ENCODE results near the gene SEC24A.
A peak's percentile ranks its signal among the peaks of the same experiment; 100 is the strongest.
"Not testable (repeated sequence)": the region's sequence is repeated elsewhere in the genome, so short reads cannot be mapped to it uniquely, and the experiment has no call there.

SEC24A gene

DNA sequence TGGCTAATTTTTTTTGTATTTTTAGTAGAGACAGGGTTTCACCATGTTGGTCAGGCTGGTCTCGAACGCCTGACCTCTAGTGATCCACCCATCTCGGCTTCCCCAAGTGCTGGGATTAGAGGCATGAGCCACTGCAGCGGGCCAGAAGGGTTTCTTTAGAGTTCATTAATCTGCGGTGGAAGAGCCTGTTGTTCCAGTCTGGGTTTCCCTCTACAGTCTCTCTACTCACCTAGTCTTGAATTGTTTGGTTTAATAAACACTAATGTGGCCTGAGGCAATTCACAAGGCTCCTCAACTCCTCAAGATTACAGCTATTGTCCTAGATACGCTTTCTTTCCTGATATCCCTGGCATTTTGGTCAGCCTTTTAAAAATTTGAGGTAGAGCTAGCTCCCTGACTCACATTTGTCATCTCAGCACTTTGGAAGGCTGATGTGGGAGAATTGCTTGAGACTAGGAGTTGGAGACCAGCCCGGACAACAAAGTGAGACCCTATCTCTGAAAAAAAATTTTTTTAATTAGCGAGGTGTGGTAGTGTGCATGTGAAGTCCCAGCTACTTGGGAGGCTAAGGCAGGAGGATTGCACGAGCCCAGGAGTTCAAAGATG lies 11.4 kb upstream of the SEC24A start:
- no peak overlapping the region for H3K4me3 ChIP-seq (ENCODE audit: low read length)
- no peak for TF ChIP-seq ZNF274 (IDR thresholded peaks at IDR 0.05; ENCODE audit: low read depth, low read length)

- TF ChIP-seq ZNF274 (IDR thresholded peaks at IDR 0.05; ENCODE audit: low read depth, low read length), result no peak
- no peak overlapping the region for H3K4me3 ChIP-seq (ENCODE audit: low read length)
Observed at GRCh38 chr5:134638760-134639201, 9.8 kb upstream of the SEC24A start.

- H3K4me3 ChIP-seq (ENCODE audit: low read length), result no peak overlapping the region; the same call in 1 of the 2 replicates
- TF ChIP-seq ZNF274 (IDR thresholded peaks at IDR 0.05; ENCODE audit: low read depth, low read length), result no peak
Observed at GRCh38 chr5:134642931-134643530, 5.6 kb upstream of the SEC24A start.

GRCh38 chr5:134647750-134648424 lies 698 bp upstream of the SEC24A start:
- peak overlapping the region; percentile 93 for H3K4me3 ChIP-seq (ENCODE audit: low read length)
- TF ChIP-seq ZNF274 (IDR thresholded peaks at IDR 0.05; ENCODE audit: low read depth, low read length), result no peak

- TF ChIP-seq ZNF274 (IDR thresholded peaks at IDR 0.05; ENCODE audit: low read depth, low read length), result no peak
- peak overlapping the region; percentile 93 for H3K4me3 ChIP-seq (ENCODE audit: low read length)
Observed at GRCh38 chr5:134649163-134649835, 714 bp downstream of the SEC24A start.

- peak overlapping the region; percentile 47; the same call in 1 of the 2 replicates for H3K4me3 ChIP-seq (ENCODE audit: low read length)
Observed at GRCh38 chr5:134650660-134651059, 2.1 kb downstream of the SEC24A start.

- TF ChIP-seq ZNF274 (IDR thresholded peaks at IDR 0.05; ENCODE audit: low read depth, low read length), result no peak
- no peak overlapping the region for H3K4me3 ChIP-seq (ENCODE audit: low read length)
Observed at GRCh38 chr5:134651531-134651930, 2.9 kb downstream of the SEC24A start.

- no peak for TF ChIP-seq ZNF274 (IDR thresholded peaks at IDR 0.05; ENCODE audit: low read depth, low read length)
- no peak overlapping the region for H3K4me3 ChIP-seq (ENCODE audit: low read length)
Observed at GRCh38 chr5:134656690-134657089, 8.1 kb downstream of the SEC24A start.

- no peak overlapping the region for H3K4me3 ChIP-seq (ENCODE audit: low read length)
- TF ChIP-seq ZNF274 (IDR thresholded peaks at IDR 0.05; ENCODE audit: low read depth, low read length), result no peak
Observed at GRCh38 chr5:134659456-134659855, 10.9 kb downstream of the SEC24A start.

GRCh38 chr5:134659922-134660321 lies 11.3 kb downstream of the SEC24A start:
- no peak for TF ChIP-seq ZNF274 (IDR thresholded peaks at IDR 0.05; ENCODE audit: low read depth, low read length)
- H3K4me3 ChIP-seq (ENCODE audit: low read length), result no peak overlapping the region

DNA sequence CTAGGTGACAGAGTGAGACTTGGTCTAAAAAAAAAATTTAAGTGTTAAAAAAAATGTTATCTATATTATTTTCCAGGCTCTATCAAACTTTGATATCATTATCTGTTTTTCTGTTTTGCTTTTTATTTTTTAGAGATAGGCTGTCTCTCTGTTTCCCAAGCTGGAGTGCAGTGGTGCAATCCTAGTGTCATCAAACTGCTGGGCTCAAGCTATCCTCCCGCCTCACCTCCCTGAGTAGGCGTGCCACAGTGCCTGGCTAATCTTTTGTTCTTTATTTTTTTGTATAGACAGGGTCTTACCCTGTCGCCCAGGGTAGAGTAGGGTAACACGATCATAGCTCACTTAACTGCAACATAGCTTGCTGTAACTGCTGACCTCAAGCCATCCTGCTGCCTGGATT lies 14.4 kb downstream of the SEC24A start:
- no peak overlapping the region for H3K4me3 ChIP-seq (ENCODE audit: low read length)
- no peak for TF ChIP-seq ZNF274 (IDR thresholded peaks at IDR 0.05; ENCODE audit: low read depth, low read length)

DNA sequence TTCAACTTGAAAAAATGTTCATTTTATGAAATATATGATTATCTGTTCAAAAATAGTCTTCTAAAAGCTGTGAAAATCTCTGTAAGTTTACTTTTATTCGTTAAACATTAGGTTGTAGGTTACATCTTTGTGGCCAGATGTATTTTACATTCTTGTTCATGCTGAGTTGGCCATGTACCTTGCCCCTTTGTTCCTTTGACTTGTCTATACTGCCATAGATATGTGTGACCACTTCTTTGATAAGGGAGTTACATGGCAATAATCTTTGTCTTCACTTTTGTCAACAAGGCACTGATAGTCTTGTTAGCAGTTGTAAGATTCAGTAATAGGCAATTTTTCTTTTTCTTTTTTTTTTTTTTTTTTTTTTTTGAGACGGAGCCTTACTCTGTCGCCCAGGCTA lies 15.9 kb downstream of the SEC24A start:
- no peak overlapping the region for H3K4me3 ChIP-seq (ENCODE audit: low read length)
- no peak for TF ChIP-seq ZNF274 (IDR thresholded peaks at IDR 0.05; ENCODE audit: low read depth, low read length)

DNA sequence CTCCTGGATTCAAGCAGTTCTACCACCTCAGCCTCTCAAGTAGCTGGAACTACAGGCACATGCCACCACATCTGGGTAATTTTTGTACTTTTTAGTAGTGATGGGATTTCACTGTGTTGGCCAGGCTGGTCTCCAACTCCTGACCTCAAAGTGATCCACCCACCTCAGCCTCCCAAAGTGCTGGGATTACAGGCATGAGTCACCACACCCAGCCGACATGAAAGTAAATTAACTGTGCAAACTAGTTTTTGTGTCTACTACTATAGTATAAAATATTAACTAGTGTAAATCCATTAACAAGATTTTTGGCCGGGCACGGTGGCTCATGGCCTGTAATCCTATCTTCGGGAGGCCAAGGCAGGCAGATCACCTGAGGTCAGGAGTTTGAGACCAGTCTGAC lies 25.0 kb downstream of the SEC24A start:
- H3K4me3 ChIP-seq (ENCODE audit: low read length), result not testable (repeated sequence)

DNA sequence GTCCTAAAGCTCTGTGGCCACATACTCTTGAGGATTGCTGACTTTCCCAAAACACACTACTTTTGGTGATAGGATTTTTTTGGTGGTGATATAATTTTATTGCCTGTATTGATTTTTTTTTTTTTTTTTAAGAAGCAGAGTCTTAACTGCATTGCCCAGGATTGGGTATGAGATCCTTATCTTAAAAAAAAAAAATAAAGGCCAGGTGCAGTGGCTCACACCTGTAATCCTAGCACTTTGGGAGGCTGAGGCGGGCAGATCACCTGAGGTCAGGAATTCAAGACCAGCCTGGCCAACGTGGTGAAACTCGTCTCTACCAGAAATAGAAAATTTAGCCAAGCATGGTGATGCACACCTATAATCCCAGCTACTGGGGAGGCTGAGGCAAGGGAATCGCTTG lies 28.8 kb downstream of the SEC24A start:
- not testable (repeated sequence) for H3K4me3 ChIP-seq (ENCODE audit: low read length)

DNA sequence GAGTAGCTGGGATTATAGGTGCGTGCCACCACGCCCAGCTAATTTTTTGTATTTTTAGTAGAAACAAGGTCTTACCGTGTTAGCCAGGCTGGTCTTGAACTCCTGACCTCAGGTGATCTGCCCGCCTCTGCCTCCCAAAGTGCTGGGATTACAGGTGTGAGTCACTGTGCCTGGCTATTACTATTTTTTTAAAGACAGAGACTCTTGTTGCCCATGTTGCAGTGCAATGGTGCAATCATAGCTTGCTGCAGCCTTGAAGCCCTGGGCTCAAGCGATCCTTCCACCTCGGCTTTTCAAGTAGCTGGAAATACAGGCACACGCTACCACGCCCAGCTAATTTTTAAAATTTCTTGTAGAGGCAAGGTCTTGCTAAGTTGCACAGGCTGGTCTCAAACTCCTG lies 41.6 kb downstream of the SEC24A start:
- H3K4me3 ChIP-seq (ENCODE audit: low read length), result not testable (repeated sequence)
